Colonic mucosa (tissue), 4 donors: Measurements from ENCODE around the gene BAHD1. TPM values are rescaled to one million over a fixed set of nuclear protein-coding genes. Genes with fewer than 3 reads are reported as not detected.

Experiments
- DNase-seq: peaks from one replicate; pipeline ENCODE4 v3.0.0-alpha.2; 2020
- H3K27ac ChIP-seq: fragments of 200-600 bp; one replicate; pipeline ENCODE4 v1.8.0; 2021
- H3K27me3 ChIP-seq: fragments of 200-600 bp; one replicate; pipeline ENCODE4 v1.8.0; 2021
- H3K36me3 ChIP-seq: fragments of 200-600 bp; one replicate; pipeline ENCODE4 v1.8.0; 2021
- H3K4me1 ChIP-seq: fragments of 200-600 bp; one replicate; pipeline ENCODE4 v1.8.0; 2021; ENCODE audit warnings: mild to moderate bottlenecking
- H3K4me3 ChIP-seq: fragments of 200-600 bp; one replicate; pipeline ENCODE4 v1.8.0; 2021
- H3K9ac ChIP-seq, 2 donors: one replicate each; pipeline ENCODE4 v1.7.0; 2013; ENCODE audit warnings: control low read depth in 2 of 2, low read depth in 2 of 2, low read length in 2 of 2
- H3K9me3 ChIP-seq: fragments of 200-600 bp; one replicate; pipeline ENCODE4 v1.8.0; 2021
- intact Hi-C: fragments of 100-400 bp; cut with DNase I; formaldehyde crosslinking; loops from one replicate; pipeline ENCODE4 v1.14.1; 2022
- total RNA-seq, 2 donors: library from RNA; stranded (reverse); fragmentation: NEBNext Ultra II Directional in 1 of 2; extraction: Animal tissue kit (Norgen Biotek cat#: 25700) in 1 of 2; gene quantifications; one replicate each; pipeline ENCODE4 v1.2.1, GENCODE V29; 2021
- TF ChIP-seq, protein P1 (sequence below): fragments of 200-600 bp; IDR thresholded peaks from one replicate; pipeline ENCODE4 v1.8.0; 2022; ENCODE audit warnings: antibody characterized with exemption, mild to moderate bottlenecking
- donor health status: healthy.
- donor health status: DM: no; HTN: no; CAD: no.
- donor health status: DM: no; HTN: no; CAD: no.

The BAHD1 gene
- total RNA-seq, 2 donors from 2014 or later: 25.3 to 26.3 TPM

GRCh38 chr15:40405501-40406381 lies 35.0 kb upstream of the BAHD1 start, which contains the start of gene IVD:
Gene IVD, plus strand, starts transcription at chr15:40405795. Its CDS starts 33 bp downstream, at chr15:40405828.
- TF ChIP-seq, protein P1, sequence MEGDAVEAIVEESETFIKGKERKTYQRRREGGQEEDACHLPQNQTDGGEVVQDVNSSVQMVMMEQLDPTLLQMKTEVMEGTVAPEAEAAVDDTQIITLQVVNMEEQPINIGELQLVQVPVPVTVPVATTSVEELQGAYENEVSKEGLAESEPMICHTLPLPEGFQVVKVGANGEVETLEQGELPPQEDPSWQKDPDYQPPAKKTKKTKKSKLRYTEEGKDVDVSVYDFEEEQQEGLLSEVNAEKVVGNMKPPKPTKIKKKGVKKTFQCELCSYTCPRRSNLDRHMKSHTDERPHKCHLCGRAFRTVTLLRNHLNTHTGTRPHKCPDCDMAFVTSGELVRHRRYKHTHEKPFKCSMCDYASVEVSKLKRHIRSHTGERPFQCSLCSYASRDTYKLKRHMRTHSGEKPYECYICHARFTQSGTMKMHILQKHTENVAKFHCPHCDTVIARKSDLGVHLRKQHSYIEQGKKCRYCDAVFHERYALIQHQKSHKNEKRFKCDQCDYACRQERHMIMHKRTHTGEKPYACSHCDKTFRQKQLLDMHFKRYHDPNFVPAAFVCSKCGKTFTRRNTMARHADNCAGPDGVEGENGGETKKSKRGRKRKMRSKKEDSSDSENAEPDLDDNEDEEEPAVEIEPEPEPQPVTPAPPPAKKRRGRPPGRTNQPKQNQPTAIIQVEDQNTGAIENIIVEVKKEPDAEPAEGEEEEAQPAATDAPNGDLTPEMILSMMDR: no peak
- Histone ChIP-seq H3K27ac (peak within 1 kb of the TSS; percentile 61), H3K27me3 (no peaks in the 10 kb centered on the region), H3K4me1 (peaks cover 5% of the 10 kb centered on the region), H3K36me3 (no peaks in the 10 kb centered on the region), H3K4me3 (peak within 1 kb of the TSS; percentile 79), H3K9me3 (no peaks in the 10 kb centered on the region), H3K9ac (peak within 1 kb of the TSS; percentile 77 to 91)
- intact Hi-C loops: no loop called here
- DNase-seq: peak; percentile 96

GRCh38 chr15:40407330-40407990 lies 33.3 kb upstream of the BAHD1 start:
- no peak for DNase-seq
- Histone ChIP-seq H3K9ac (no peak overlapping the region), H3K4me3 (no peak overlapping the region), H3K27ac (no peak overlapping the region), H3K27me3 (no peaks in the 10 kb centered on the region), H3K4me1 (peaks cover 5% of the 10 kb centered on the region), H3K9me3 (no peaks in the 10 kb centered on the region), H3K36me3 (peaks cover 8% of the 10 kb centered on the region)
- intact Hi-C loops: no loop called here
- TF ChIP-seq, protein P1: no peak

DNA sequence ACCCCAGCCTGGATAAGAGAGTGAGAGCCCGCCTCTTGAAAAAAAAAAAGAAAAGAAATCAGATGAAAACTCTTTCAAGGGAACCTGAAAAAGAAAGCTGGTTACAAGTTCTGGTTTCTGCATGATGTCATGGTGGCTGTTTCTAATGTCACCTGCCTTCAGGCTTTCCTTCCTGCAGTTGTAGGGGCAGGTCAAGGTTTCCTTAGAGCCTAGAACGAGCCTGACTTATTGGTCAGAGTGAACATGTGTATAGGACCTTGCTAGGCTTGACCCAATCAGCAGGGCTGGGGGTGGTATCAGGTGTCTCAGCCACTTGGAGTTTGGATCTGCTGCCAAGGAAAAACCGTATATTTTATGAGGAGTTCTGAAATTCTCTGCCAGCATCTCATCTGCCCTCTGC lies 31.4 kb upstream of the BAHD1 start:
- TF ChIP-seq, protein P1: no peak
- no peaks in the 10 kb centered on the region for H3K27me3 ChIP-seq
- H3K9ac ChIP-seq: no peak overlapping the region
- H3K4me3 ChIP-seq: no peak overlapping the region
- no peak overlapping the region for H3K27ac ChIP-seq
- peaks cover 5% of the 10 kb centered on the region for H3K4me1 ChIP-seq
- DNase-seq: no peak
- H3K9me3 ChIP-seq: no peaks in the 10 kb centered on the region
- H3K36me3 ChIP-seq: peaks cover 8% of the 10 kb centered on the region
- intact Hi-C loops: no loop called here

- TF ChIP-seq, protein P1: no peak
- intact Hi-C loops: no loop called here
- H3K27ac ChIP-seq: no peak overlapping the region
- no peak for DNase-seq
- H3K9me3 ChIP-seq: no peaks in the 10 kb centered on the region
- H3K36me3 ChIP-seq: peaks cover 12% of the 10 kb centered on the region
- H3K4me1 ChIP-seq: no peaks in the 10 kb centered on the region
- no peak overlapping the region for H3K9ac ChIP-seq
- H3K27me3 ChIP-seq: no peaks in the 10 kb centered on the region
- H3K4me3 ChIP-seq: no peak overlapping the region
Observed at GRCh38 chr15:40410476-40410875, 30.3 kb upstream of the BAHD1 start.

- no peaks in the 10 kb centered on the region for H3K4me1 ChIP-seq
- DNase-seq: peak; percentile 80
- H3K36me3 ChIP-seq: peaks cover 12% of the 10 kb centered on the region
- H3K27ac ChIP-seq: no peak overlapping the region
- TF ChIP-seq, protein P1: no peak
- intact Hi-C loops: no loop called here
- H3K9me3 ChIP-seq: no peaks in the 10 kb centered on the region
- no peak overlapping the region for H3K9ac ChIP-seq
- no peaks in the 10 kb centered on the region for H3K27me3 ChIP-seq
- no peak overlapping the region for H3K4me3 ChIP-seq
Observed at GRCh38 chr15:40412095-40412759, 28.5 kb upstream of the BAHD1 start.
